ENCODE results near the gene LUZP1. TPM values are rescaled to one million over a fixed set of nuclear protein-coding genes. Genes with fewer than 3 reads are reported as not detected.

The LUZP1 gene
- total and polyA plus RNA-seq, 2 experiments from 2014 or later, result 45.7 to 152 TPM

DNA sequence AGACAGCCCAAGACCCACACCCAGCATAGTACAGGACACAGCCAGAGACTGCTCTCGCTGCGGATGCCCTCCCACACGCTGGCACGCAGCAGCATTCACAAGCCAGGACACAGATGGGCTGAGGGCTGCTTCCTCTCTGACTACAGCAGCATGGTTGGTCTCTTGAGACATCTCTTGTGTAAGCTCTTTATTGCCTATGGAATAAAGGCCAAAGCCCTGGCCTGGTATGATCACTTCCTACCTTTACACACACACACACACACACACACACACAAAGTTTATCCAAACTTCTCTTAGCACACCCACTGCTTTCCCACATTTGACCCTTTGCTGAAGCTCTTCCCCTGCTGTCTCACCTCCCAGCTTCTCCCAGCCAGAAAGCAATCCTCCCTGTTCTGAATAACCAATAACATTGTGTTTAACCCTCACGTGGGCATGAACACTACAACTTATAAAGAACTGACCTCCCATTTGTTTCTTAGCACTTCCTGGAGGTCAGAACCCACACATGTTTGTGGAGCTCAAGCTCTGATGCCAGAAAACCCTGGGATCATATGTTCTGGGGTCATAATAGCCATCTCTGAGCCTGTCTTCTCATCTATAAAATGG is 1.2 kb upstream of the LUZP1 start:
- Histone ChIP-seq H3F3A (replicated peaks; ENCODE audit: low read depth) (0 out of 2 replicates have a peak, but pooled peaks cover 2% of the 10 kb centered on the region), H3K4me3 (peak overlapping the region; percentile 98), H3K4me1 (ENCODE audit: insufficient read depth) (peaks cover 16% of the 10 kb centered on the region), H4K20me1 (replicated peaks; ENCODE audit: insufficient read depth) (peaks cover 27% of the 10 kb centered on the region), H3K79me2 (replicated peaks; ENCODE audit: insufficient read depth) (peaks cover 28% of the 10 kb centered on the region), H3K27me3 (ENCODE audit: insufficient read depth) (no peaks in the 10 kb centered on the region), H2AFZ (no peak overlapping the region; the same call in 1 of the 2 replicates), H3K36me3 (ENCODE audit: insufficient read depth) (no peaks in the 10 kb centered on the region), H3K9me2 (ENCODE audit: insufficient read depth) (no peaks in the 10 kb centered on the region), H3K27ac (ENCODE audit: low read depth) (no peak overlapping the region), H3K4me2 (peak overlapping the region; percentile 76)
- no peaks in the 10 kb centered on the region for H3K9me3 Mint-ChIP-seq
- no peak for TF ChIP-seq JUNB (IDR thresholded peaks at IDR 0.05; ENCODE audit: unreplicated experiment)
- TF ChIP-seq STAT1 (IDR thresholded peaks at IDR 0.05; ENCODE audit: unreplicated experiment), result no peak
- no peak for TF ChIP-seq CREB1 (CRISPR knock-in tag; IDR thresholded peaks at IDR 0.05; ENCODE audit: low read depth)
- no peak for TF ChIP-seq POLR2AphosphoS5 (IDR thresholded peaks at IDR 0.05; ENCODE audit: low read depth)
- no peak for TF ChIP-seq EZH2phosphoT487 (IDR thresholded peaks at IDR 0.05; ENCODE audit: unreplicated experiment)
- TF ChIP-seq, protein P1, sequence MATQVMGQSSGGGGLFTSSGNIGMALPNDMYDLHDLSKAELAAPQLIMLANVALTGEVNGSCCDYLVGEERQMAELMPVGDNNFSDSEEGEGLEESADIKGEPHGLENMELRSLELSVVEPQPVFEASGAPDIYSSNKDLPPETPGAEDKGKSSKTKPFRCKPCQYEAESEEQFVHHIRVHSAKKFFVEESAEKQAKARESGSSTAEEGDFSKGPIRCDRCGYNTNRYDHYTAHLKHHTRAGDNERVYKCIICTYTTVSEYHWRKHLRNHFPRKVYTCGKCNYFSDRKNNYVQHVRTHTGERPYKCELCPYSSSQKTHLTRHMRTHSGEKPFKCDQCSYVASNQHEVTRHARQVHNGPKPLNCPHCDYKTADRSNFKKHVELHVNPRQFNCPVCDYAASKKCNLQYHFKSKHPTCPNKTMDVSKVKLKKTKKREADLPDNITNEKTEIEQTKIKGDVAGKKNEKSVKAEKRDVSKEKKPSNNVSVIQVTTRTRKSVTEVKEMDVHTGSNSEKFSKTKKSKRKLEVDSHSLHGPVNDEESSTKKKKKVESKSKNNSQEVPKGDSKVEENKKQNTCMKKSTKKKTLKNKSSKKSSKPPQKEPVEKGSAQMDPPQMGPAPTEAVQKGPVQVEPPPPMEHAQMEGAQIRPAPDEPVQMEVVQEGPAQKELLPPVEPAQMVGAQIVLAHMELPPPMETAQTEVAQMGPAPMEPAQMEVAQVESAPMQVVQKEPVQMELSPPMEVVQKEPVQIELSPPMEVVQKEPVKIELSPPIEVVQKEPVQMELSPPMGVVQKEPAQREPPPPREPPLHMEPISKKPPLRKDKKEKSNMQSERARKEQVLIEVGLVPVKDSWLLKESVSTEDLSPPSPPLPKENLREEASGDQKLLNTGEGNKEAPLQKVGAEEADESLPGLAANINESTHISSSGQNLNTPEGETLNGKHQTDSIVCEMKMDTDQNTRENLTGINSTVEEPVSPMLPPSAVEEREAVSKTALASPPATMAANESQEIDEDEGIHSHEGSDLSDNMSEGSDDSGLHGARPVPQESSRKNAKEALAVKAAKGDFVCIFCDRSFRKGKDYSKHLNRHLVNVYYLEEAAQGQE (IDR thresholded peaks at IDR 0.05; ENCODE audit: unreplicated experiment), result no peak
- TF ChIP-seq, protein P2, sequence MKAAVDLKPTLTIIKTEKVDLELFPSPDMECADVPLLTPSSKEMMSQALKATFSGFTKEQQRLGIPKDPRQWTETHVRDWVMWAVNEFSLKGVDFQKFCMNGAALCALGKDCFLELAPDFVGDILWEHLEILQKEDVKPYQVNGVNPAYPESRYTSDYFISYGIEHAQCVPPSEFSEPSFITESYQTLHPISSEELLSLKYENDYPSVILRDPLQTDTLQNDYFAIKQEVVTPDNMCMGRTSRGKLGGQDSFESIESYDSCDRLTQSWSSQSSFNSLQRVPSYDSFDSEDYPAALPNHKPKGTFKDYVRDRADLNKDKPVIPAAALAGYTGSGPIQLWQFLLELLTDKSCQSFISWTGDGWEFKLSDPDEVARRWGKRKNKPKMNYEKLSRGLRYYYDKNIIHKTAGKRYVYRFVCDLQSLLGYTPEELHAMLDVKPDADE (IDR thresholded peaks at IDR 0.05), result no peak
- TF ChIP-seq, protein P3, sequence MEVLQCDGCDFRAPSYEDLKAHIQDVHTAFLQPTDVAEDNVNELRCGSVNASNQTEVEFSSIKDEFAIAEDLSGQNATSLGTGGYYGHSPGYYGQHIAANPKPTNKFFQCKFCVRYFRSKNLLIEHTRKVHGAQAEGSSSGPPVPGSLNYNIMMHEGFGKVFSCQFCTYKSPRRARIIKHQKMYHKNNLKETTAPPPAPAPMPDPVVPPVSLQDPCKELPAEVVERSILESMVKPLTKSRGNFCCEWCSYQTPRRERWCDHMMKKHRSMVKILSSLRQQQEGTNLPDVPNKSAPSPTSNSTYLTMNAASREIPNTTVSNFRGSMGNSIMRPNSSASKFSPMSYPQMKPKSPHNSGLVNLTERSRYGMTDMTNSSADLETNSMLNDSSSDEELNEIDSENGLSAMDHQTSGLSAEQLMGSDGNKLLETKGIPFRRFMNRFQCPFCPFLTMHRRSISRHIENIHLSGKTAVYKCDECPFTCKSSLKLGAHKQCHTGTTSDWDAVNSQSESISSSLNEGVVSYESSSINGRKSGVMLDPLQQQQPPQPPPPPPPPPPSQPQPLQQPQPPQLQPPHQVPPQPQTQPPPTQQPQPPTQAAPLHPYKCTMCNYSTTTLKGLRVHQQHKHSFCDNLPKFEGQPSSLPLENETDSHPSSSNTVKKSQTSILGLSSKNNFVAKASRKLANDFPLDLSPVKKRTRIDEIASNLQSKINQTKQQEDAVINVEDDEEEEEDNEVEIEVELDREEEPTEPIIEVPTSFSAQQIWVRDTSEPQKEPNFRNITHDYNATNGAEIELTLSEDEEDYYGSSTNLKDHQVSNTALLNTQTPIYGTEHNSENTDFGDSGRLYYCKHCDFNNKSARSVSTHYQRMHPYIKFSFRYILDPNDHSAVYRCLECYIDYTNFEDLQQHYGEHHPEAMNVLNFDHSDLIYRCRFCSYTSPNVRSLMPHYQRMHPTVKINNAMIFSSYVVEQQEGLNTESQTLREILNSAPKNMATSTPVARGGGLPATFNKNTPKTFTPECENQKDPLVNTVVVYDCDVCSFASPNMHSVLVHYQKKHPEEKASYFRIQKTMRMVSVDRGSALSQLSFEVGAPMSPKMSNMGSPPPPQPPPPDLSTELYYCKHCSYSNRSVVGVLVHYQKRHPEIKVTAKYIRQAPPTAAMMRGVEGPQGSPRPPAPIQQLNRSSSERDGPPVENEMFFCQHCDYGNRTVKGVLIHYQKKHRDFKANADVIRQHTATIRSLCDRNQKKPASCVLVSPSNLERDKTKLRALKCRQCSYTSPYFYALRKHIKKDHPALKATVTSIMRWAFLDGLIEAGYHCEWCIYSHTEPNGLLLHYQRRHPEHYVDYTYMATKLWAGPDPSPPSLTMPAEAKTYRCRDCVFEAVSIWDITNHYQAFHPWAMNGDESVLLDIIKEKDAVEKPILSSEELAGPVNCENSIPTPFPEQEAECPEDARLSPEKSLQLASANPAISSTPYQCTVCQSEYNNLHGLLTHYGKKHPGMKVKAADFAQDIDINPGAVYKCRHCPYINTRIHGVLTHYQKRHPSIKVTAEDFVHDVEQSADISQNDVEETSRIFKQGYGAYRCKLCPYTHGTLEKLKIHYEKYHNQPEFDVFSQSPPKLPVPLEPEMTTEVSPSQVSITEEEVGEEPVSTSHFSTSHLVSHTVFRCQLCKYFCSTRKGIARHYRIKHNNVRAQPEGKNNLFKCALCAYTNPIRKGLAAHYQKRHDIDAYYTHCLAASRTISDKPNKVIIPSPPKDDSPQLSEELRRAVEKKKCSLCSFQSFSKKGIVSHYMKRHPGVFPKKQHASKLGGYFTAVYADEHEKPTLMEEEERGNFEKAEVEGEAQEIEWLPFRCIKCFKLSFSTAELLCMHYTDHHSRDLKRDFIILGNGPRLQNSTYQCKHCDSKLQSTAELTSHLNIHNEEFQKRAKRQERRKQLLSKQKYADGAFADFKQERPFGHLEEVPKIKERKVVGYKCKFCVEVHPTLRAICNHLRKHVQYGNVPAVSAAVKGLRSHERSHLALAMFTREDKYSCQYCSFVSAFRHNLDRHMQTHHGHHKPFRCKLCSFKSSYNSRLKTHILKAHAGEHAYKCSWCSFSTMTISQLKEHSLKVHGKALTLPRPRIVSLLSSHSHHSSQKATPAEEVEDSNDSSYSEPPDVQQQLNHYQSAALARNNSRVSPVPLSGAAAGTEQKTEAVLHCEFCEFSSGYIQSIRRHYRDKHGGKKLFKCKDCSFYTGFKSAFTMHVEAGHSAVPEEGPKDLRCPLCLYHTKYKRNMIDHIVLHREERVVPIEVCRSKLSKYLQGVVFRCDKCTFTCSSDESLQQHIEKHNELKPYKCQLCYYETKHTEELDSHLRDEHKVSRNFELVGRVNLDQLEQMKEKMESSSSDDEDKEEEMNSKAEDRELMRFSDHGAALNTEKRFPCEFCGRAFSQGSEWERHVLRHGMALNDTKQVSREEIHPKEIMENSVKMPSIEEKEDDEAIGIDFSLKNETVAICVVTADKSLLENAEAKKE (CRISPR knock-in tag; IDR thresholded peaks at IDR 0.05), result no peak
- no peak for TF ChIP-seq ZNF114 (CRISPR knock-in tag; IDR thresholded peaks at IDR 0.05)
- TF ChIP-seq EZH2 (IDR thresholded peaks at IDR 0.05; ENCODE audit: low read depth, unreplicated experiment), result no peak
- ATAC-seq (peak; percentile 27), DNase-seq (ENCODE audit: low spot score) (peak; percentile 30)
- H3K4me1 Mint-ChIP-seq, result peaks cover 22% of the 10 kb centered on the region
- H3K27ac Mint-ChIP-seq, result no peak overlapping the region
- peak overlapping the region; percentile 96 for H3K4me3 Mint-ChIP-seq
- no peaks in the 10 kb centered on the region for H3K36me3 Mint-ChIP-seq (ENCODE audit: low read depth)
- peaks cover 10% of the 10 kb centered on the region for H3K27me3 Mint-ChIP-seq (ENCODE audit: insufficient read depth, low read depth, poor library complexity)

Data from GM23338 (cell line).